Fibroblast of lung (primary cell): ENCODE data around the gene RNGTT.

ENCODE experiments used
- CTCF ChIP-seq, 2 donors: IDR thresholded peaks in 1 of 2; conservative IDR thresholded peaks in 1 of 2; 1 replicate in 1 of 2; 2 replicates in 1 of 2; pipeline ENCODE4 v1.5.1; 2011 to 2012; ENCODE audit warnings: low read length in 2 of 2, control low read depth in 1 of 2, inconsistent platforms in 1 of 2, low read depth in 1 of 2, mild to moderate bottlenecking in 1 of 2
- EZH2 ChIP-seq: IDR thresholded peaks from 2 replicates; pipeline ENCODE4 v1.5.1; 2012; ENCODE audit warnings: low read length, control low read depth, mild to moderate bottlenecking; ENCODE audit errors: missing control alignments

GRCh38 chr6:88663801-88664200 is 299.6 kb downstream of the RNGTT start:
- TF ChIP-seq CTCF (conservative IDR thresholded peaks at IDR 0.05 in 1 of 2, IDR thresholded peaks at IDR 0.05 in 1 of 2; ENCODE audit: low read depth in 1 of 2, low read length in 2 of 2) (no peak), EZH2 (no peak)
